ENCODE results near the gene TMEM201.

DNA sequence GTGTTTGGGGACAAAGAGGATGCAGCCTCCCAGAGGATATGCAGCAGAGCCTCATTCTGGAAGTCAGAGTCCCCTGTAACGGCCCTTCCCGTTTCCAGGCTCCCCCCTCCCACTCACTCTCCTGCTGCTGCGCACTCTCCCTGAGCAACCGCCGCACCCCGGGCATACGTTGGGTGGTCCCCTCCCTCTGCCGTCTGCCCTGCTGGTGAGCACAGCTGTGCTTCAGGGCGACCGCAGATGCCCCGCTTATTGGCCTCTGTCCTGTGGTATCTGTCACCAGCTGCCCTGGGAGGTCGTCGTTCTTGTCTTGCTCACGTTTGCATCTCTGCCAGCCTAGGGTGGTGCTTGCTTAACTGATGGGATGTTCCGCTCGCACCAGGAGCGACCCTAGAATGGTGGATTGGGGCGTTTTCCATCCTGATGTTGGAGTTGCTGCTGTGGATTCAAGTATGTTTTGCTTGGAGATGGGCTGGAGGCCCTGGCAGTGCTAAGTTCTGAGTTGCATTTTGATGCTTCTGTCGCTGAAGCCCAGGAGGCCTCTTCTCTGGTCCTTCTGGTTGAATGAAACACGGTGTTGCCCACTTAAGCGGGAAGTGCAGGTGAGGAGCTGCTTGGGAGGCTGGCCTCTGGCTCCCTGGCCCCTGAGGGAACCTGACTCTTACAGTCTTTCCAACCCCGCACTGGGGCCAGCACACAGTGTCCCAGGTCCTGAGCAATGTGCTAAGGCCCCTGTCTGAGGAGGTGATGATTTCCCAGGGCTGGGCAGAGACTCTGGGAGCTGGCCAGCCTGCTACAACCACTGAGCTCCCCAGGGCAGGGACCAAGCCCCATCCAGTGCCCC lies 3.2 kb downstream of the TMEM201 start:
- TF ChIP-seq CTCF (IDR thresholded peaks at IDR 0.05) (no peak), POLR2AphosphoS5 (IDR thresholded peaks at IDR 0.05) (no peak), POLR2A (IDR thresholded peaks at IDR 0.05) (no peak)
